Endothelial cell of umbilical vein (primary cell): ENCODE measurements around the gene MARK4. TPM values are rescaled to one million over a fixed set of nuclear protein-coding genes. Genes with fewer than 3 reads are reported as not detected.

ENCODE experiments used
- BruUV-seq: library from RNA; stranded (reverse); fragments of 400-500 nt; replicated peaks from 2 replicates; lab custom pipeline; 2021; lab: Mats Ljungman, UMichigan
- CTCF ChIA-PET: fragments of 300-600, 350-600 bp; sonication (Branson Sonifier 250); formaldehyde crosslinking; loops from one replicate; lab custom pipeline; 2021; ENCODE audit warnings: antibody characterized with exemption, inconsistent platforms; lab: Charles Lee
- POLR2A ChIA-PET: fragments of 300-600, 350-600 bp; sonication (Branson Sonifier 250); formaldehyde crosslinking; loops from one replicate; lab custom pipeline; 2021; ENCODE audit warnings: antibody characterized with exemption, inconsistent platforms; lab: Charles Lee
- DNase-seq: peaks from one replicate; pipeline ENCODE4 v3.0.0-alpha.2; 2011; ENCODE audit warnings: low read depth, low spot score
- FAIRE-seq: peaks from 2 replicates; lab custom pipeline; 2011; peaks lifted over from hg19 to GRCh38; lab: Jason Lieb, UNC
- H2AFZ ChIP-seq: 2 replicates; pipeline ENCODE4 v1.6.0; 2012; ENCODE audit warnings: low read depth, low read length, control low read depth, inconsistent platforms
- H3K27ac ChIP-seq: 2 replicates; pipeline ENCODE4 v1.5.1; 2011; ENCODE audit warnings: low read depth, mild to moderate bottlenecking, control low read depth, low read length, moderate library complexity; ENCODE audit not compliant: insufficient read depth
- H3K27me3 ChIP-seq, 2 experiments: 2 replicates each; pipeline versions ENCODE4 v1.6.0 to v1.6.1; 2011; ENCODE audit warnings: low read length in 2 of 2, mixed read lengths in 1 of 2; ENCODE audit not compliant: control insufficient read depth in 2 of 2, insufficient read depth in 2 of 2
- H3K36me3 ChIP-seq, 2 experiments: 2 replicates in 1 of 2; 3 replicates in 1 of 2; pipeline ENCODE4 v1.5.1; 2011; ENCODE audit warnings: low read length in 2 of 2, mild to moderate bottlenecking in 1 of 2, moderate library complexity in 1 of 2; ENCODE audit not compliant: control insufficient read depth in 2 of 2, insufficient read depth in 2 of 2; ENCODE audit errors: extremely low read depth in 1 of 2
- H3K4me1 ChIP-seq: 3 replicates; pipeline ENCODE4 v1.5.1; 2011; ENCODE audit warnings: mild to moderate bottlenecking, low read length; ENCODE audit not compliant: control insufficient read depth, insufficient read depth; ENCODE audit errors: extremely low read depth
- H3K4me2 ChIP-seq: 2 replicates; pipeline ENCODE4 v1.6.1; 2011; ENCODE audit warnings: low read length, control low read depth, mixed read lengths; ENCODE audit not compliant: insufficient read depth
- H3K4me3 ChIP-seq, 3 experiments: fragments of 200-600 bp in 1 of 3; sonication (generic), shearing (Covaris generic) in 1 of 3; replicated peaks in 1 of 3; 2 replicates each; pipeline ENCODE4 v1.5.1; 2011 to 2016; ENCODE audit warnings: control low read depth in 3 of 3, low read length in 3 of 3, mild to moderate bottlenecking in 2 of 3, inconsistent platforms in 1 of 3, low read depth in 1 of 3, moderate library complexity in 1 of 3; ENCODE audit not compliant: insufficient read depth in 1 of 3
- H3K79me2 ChIP-seq: 2 replicates; pipeline ENCODE4 v1.6.0; 2012; ENCODE audit warnings: low read length, inconsistent platforms; ENCODE audit not compliant: control insufficient read depth, insufficient read depth
- H3K9ac ChIP-seq: replicated peaks from 2 replicates; pipeline ENCODE3; 2011; ENCODE audit warnings: low read length, control low read depth; ENCODE audit not compliant: insufficient read depth; ENCODE audit errors: extremely low read depth
- H3K9me1 ChIP-seq: replicated peaks from 3 replicates; pipeline ENCODE4 v1.6.0; 2011; ENCODE audit warnings: mild to moderate bottlenecking, low read length; ENCODE audit not compliant: control insufficient read depth, insufficient read depth; ENCODE audit errors: extremely low read depth
- H3K9me3 ChIP-seq: replicated peaks from 2 replicates; pipeline ENCODE4 v1.5.1; 2012; ENCODE audit warnings: low read length, inconsistent platforms; ENCODE audit not compliant: control insufficient read depth, insufficient read depth
- H4K20me1 ChIP-seq: replicated peaks from 2 replicates; pipeline ENCODE3; 2011; ENCODE audit warnings: mild to moderate bottlenecking, low read length; ENCODE audit not compliant: control insufficient read depth, insufficient read depth; ENCODE audit errors: extremely low read depth
- CTCF ChIP-seq, 2 donors: IDR thresholded peaks; 1 replicate in 1 of 2; 2 replicates in 1 of 2; pipeline ENCODE4 v1.5.1; 2011; ENCODE audit warnings: low read length in 2 of 2, mild to moderate bottlenecking in 2 of 2, moderate library complexity in 2 of 2, control low read depth in 1 of 2, inconsistent platforms in 1 of 2, low read depth in 1 of 2; ENCODE audit not compliant: insufficient read depth in 1 of 2; ENCODE audit errors: extremely low read depth in 1 of 2
- JUN ChIP-seq: IDR thresholded peaks from 2 replicates; pipeline ENCODE4 v1.6.1; 2011; ENCODE audit warnings: borderline replicate concordance, low read depth; ENCODE audit not compliant: insufficient read length, insufficient read depth
- MYC ChIP-seq: IDR thresholded peaks from one replicate; pipeline ENCODE4 v1.6.1; 2011; ENCODE audit warnings: mild to moderate bottlenecking, low read depth, low read length
- POLR2AphosphoS5 ChIP-seq: IDR thresholded peaks from 2 replicates; pipeline ENCODE4 v1.6.1; 2012; ENCODE audit warnings: low read depth, mild to moderate bottlenecking, control low read depth, low read length, moderate library complexity; ENCODE audit not compliant: insufficient read depth
- dilution Hi-C: fragments of 300-500 bp; cut with MboI; formaldehyde crosslinking; loops from one replicate; pipeline ENCODE4 v1.15.0; 2019; ENCODE audit warnings: low sequenced_read_pairs; ENCODE audit not compliant: extremely low pct_ligation_motif_present
- intact Hi-C: fragments of 100-400 bp; cut with micrococcal nuclease; formaldehyde crosslinking; loops from one replicate; pipeline ENCODE4 v1.10.0; 2022
- polyA plus RNA-seq, 4 experiments: library from polyadenylated mRNA; depleted of rRNA in 3 of 4; stranded (reverse) in 3 of 4; unstranded in 1 of 4; fragments of >200 nt; gene quantifications; 2 replicates each; pipeline versions ENCODE4 v1.2.1 to v1.2.3, GENCODE V29; 2011 to 2012; ENCODE audit warnings: missing spikeins in 1 of 4
- total RNA-seq: library from RNA; stranded (reverse); gene quantifications from 2 replicates; pipeline ENCODE4 v1.2.3, GENCODE V29; 2021

MARK4 gene
- total and polyA plus RNA-seq, 2 donors (not counting 3 experiments of a cell fraction or from before 2014, with no cell fraction given), result 13.9 to 51.6 TPM

GRCh38 chr19:45342911-45343310 lies 91.8 kb downstream of the MARK4 start:
- no peak overlapping the region for H3K4me2 ChIP-seq
- H3K9ac ChIP-seq, result no peak overlapping the region
- no peaks in the 10 kb centered on the region for H3K79me2 ChIP-seq
- no peak overlapping the region for H2AFZ ChIP-seq
- H4K20me1 ChIP-seq, result no peaks in the 10 kb centered on the region
- H3K4me3 ChIP-seq, result no peak overlapping the region
- FAIRE-seq (no peak), DNase-seq (no peak)
- BruUV-seq, result no TSS peak
- TF ChIP-seq CTCF (IDR thresholded peaks at IDR 0.05; ENCODE audit: extremely low read depth in 1 of 2, insufficient read depth in 1 of 2, low read depth in 1 of 2, low read length in 2 of 2) (no peak), JUN (no peak)
- H3K4me1 ChIP-seq, result peaks cover 2% of the 10 kb centered on the region
- no peak overlapping the region for H3K27ac ChIP-seq
- dilution Hi-C loops, result no loop called here
- peaks cover 5% of the 10 kb centered on the region in 2 experiments for H3K27me3 ChIP-seq
- no peaks in the 10 kb centered on the region for H3K9me1 ChIP-seq
- no peaks in the 10 kb centered on the region for H3K9me3 ChIP-seq
- ChIA-PET POLR2A (no interaction called here), CTCF (no interaction called here)
- intact Hi-C loops, result no loop called here
- H3K36me3 ChIP-seq, result no peaks in the 10 kb centered on the region

GRCh38 chr19:45344621-45345505 lies 93.8 kb downstream of the MARK4 start:
- POLR2A ChIA-PET, result no interaction called here
- CTCF ChIA-PET, result interaction anchor here (0.8 to 1.4 kb wide), 3 partner anchors 58 to 285 kb away, joined by 3 to 5 read pairs (median 4); no protein-coding TSS in a partner anchor
- no peaks in the 10 kb centered on the region for H4K20me1 ChIP-seq
- FAIRE-seq (no peak), DNase-seq (no peak)
- peaks cover 5% of the 10 kb centered on the region in 2 experiments for H3K27me3 ChIP-seq
- no peaks in the 10 kb centered on the region for H3K36me3 ChIP-seq
- no peak overlapping the region for H3K4me2 ChIP-seq
- H3K79me2 ChIP-seq, result no peaks in the 10 kb centered on the region
- no peak overlapping the region for H3K9ac ChIP-seq
- TF ChIP-seq POLR2AphosphoS5 (no peak), MYC (no peak)
- H3K9me3 ChIP-seq, result no peaks in the 10 kb centered on the region
- H3K27ac ChIP-seq, result no peak overlapping the region
- H3K9me1 ChIP-seq, result no peaks in the 10 kb centered on the region
- H3K4me3 ChIP-seq, result no peak overlapping the region
- no TSS peak for BruUV-seq
- peaks cover 2% of the 10 kb centered on the region for H3K4me1 ChIP-seq
- intact Hi-C loops (no loop called here), dilution Hi-C loops (no loop called here)
- no peak overlapping the region for H2AFZ ChIP-seq
